ENCODE data around the gene HAPLN3.

Gene HAPLN3

DNA sequence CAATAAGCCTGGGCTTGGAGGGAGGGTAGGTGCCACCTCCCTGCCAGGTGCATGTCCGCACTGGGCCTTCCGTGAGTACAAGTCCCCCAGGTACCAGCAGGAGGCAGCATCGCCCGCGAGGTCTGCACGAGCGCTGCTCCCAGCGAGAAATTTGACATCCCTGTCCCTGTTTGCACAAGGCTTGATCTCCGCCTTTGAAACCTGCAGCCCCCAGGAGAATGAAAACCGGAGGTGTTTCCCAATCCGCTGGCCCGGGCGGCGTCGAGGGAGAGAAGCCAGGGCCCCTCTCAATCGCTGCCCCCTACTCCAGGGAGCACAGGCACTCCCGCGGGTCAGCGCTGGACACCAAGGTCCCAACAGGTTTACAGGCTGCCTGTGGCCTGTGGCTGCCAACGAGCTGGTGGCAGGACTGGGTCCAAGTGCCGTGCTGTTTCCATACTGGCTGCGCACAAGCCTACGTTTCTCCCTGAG, 961 bp downstream of the HAPLN3 start:
- peak; percentile 51 for DNase-seq (ENCODE audit: low read depth)
- TF ChIP-seq, protein P1, sequence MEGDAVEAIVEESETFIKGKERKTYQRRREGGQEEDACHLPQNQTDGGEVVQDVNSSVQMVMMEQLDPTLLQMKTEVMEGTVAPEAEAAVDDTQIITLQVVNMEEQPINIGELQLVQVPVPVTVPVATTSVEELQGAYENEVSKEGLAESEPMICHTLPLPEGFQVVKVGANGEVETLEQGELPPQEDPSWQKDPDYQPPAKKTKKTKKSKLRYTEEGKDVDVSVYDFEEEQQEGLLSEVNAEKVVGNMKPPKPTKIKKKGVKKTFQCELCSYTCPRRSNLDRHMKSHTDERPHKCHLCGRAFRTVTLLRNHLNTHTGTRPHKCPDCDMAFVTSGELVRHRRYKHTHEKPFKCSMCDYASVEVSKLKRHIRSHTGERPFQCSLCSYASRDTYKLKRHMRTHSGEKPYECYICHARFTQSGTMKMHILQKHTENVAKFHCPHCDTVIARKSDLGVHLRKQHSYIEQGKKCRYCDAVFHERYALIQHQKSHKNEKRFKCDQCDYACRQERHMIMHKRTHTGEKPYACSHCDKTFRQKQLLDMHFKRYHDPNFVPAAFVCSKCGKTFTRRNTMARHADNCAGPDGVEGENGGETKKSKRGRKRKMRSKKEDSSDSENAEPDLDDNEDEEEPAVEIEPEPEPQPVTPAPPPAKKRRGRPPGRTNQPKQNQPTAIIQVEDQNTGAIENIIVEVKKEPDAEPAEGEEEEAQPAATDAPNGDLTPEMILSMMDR (IDR thresholded peaks at IDR 0.05; ENCODE audit: low read length, missing control alignments): peak; percentile 69
- H3K4me3 ChIP-seq (replicated peaks; ENCODE audit: low read depth, low read length): peak overlapping the region; percentile 57

DNA sequence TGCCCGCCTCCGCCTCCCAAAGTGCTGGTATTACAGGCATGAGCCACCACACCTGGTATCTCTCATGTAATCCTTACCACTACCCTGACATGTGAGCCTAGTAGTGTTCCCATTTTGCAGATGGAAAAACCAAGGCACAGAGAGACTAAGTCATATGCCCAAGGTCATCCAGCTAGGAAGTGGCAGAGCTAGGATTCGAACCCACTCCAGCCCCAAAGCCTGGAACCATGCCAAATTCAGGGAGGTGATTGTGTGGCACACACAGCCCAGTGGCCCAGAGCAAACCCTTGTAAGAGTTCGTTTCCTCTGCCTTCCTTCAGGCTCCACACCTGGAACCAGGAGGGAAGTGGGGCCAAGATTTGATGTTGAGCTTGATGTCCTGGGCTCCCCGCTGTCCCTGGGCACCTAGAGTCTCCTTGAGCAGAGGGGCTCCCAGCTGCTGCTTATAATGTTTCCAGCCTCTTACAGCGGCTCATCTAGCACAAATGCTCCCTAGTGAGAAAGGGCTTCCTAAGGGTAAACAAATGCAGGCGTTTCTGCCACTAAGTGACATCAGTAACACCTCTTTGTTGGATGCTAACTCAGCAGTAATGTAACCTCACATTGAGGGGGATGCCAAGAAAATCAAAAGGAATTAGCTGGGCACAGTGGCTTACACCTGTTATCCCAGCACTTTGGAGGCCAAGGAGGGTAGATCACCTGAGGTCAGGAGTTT, 3.6 kb downstream of the HAPLN3 start:
- DNase-seq (ENCODE audit: low read depth): no peak
- TF ChIP-seq, protein P1 (IDR thresholded peaks at IDR 0.05; ENCODE audit: low read length, missing control alignments): no peak
- no peak overlapping the region for H3K4me3 ChIP-seq (replicated peaks; ENCODE audit: low read depth, low read length)

DNA sequence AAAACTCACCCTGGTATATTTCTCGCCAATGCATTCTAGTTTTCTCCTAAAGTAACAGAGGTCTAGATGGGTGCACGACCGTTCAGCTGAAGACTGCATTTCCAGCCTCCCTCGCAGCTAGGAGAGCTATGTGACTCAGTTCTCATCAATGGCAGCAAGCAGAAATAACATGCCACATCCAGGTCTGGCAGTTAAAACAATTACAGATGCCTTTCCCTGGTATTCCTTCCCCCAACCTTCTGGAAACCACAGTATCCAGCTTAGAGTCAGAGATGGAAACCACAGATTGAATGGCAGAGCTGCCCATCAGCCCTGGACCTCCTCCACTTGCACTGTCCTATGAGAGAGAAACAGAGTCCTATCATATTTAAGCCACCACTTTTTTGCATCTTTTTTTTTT, 4.8 kb downstream of the HAPLN3 start:
- DNase-seq (ENCODE audit: low read depth): no peak
- H3K4me3 ChIP-seq (replicated peaks; ENCODE audit: low read depth, low read length): no peak overlapping the region
- TF ChIP-seq, protein P1 (IDR thresholded peaks at IDR 0.05; ENCODE audit: low read length, missing control alignments): no peak

DNA sequence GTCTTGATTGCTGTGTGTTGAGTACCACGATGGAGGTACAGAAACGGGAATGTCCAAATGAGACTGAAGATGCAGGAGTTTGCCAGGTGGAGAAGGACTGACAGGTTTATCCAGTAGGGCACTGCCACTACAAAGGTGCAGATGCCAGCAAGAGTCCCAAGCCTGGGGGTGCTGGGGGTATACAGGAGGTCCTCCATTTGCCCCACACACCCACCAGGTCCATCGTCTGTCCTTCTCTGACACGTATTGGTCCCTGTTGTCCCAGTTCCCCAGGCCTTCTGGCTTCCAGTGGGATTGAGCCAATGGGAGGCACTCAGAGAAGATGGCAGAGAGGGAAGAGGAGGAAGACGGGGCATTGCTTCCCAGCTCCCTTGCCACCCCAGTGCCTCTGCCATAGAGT, 6.6 kb downstream of the HAPLN3 start:
- TF ChIP-seq, protein P1 (IDR thresholded peaks at IDR 0.05; ENCODE audit: low read length, missing control alignments): no peak

DNA sequence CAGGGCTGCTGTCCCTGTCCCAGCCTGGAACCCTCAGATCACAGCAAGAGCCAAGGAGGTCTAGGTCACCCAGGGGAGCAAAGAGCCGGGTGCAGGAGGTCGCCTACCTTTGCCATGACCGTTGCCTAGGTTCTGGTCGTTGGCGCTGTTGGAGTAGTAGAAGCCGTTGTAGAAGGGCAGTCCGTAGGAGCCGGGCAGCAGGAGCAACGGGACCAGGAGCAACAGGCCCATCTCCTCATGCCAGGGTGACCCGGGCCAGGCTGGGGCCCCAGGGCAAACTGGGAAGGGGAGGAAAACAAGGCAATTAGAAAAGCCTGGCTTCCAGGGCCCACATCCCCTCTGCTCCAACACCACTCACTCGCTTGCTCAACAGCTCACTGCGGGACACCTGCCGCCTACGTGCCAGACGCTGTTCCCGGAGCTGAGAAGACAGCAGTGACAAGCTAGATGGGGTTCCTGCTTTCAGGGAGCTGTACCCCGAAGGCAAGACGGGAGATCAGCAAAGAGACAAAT, 8.2 kb downstream of the HAPLN3 start:
- H3K4me3 ChIP-seq (replicated peaks; ENCODE audit: low read depth, low read length): no peak overlapping the region
- DNase-seq (ENCODE audit: low read depth): no peak
- TF ChIP-seq, protein P1 (IDR thresholded peaks at IDR 0.05; ENCODE audit: low read length, missing control alignments): no peak

More for the DNA sequence above, 6.6 kb downstream of the HAPLN3 start:
- H3K4me3 ChIP-seq (replicated peaks; ENCODE audit: low read depth, low read length): no peak overlapping the region
- DNase-seq (ENCODE audit: low read depth): no peak

DNA sequence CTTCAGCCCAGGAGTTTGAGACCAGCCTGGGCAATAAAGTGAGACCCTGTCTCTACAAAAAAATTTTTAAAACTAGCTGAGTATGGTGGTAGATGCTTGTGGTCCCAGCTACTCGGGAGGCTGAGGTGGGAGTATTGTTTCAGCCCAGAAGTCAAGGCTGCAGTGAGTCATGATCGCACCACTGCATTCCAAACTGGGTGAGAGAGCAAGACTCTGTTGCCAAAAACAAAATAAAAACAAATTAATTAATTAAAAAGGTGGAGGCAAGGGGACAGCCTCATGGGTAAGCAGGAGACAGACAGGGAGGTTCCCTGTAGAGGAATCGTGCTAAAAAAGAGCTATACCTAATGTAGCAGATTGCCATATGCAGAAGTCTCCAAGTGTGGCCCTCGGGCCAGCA, 12.6 kb downstream of the HAPLN3 start:
- H3K4me3 ChIP-seq (replicated peaks; ENCODE audit: low read depth, low read length): no peak overlapping the region
- DNase-seq (ENCODE audit: low read depth): peak; percentile 66
- TF ChIP-seq, protein P1 (IDR thresholded peaks at IDR 0.05; ENCODE audit: low read length, missing control alignments): no peak

DNA sequence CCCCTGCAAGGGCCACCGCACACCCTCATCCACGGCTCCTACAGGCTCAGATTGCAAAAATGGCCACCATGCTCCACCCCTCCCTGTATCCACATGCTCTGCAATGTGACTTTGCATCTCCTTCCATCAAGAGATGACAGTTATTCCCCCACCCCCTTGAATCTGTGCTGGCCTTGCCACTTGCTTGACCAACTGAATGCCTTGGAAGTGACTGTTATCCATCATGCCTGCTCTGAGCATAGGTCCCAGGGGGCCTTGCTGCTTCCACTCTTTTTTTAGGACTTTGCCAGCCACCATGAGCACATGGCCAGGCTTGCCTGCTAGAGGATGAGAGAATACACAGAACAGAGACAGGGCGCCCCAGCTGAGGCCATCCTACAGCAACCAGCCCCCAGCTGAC, 13.6 kb downstream of the HAPLN3 start:
- no peak for DNase-seq (ENCODE audit: low read depth)
- TF ChIP-seq, protein P1 (IDR thresholded peaks at IDR 0.05; ENCODE audit: low read length, missing control alignments): no peak
- no peak overlapping the region for H3K4me3 ChIP-seq (replicated peaks; ENCODE audit: low read depth, low read length)

Data from fibroblast of pulmonary artery (primary cell).